Osteoblast (primary cell): Measurements from ENCODE around the gene PARD3. TPM values are rescaled to one million over a fixed set of nuclear protein-coding genes. Genes with fewer than 3 reads are reported as not detected.

ENCODE experiments used
- DNase-seq: peaks from one replicate; pipeline ENCODE4 v3.0.0; 2011; ENCODE audit warnings: low spot score, mixed read lengths; ENCODE audit not compliant: insufficient read length; ENCODE audit errors: missing footprints
- H2AFZ ChIP-seq: 2 replicates; pipeline ENCODE4 v1.6.0; 2011; ENCODE audit warnings: mild to moderate bottlenecking, low read length
- H3K27ac ChIP-seq: 2 replicates; pipeline ENCODE4 v1.5.1; 2011; ENCODE audit warnings: mild to moderate bottlenecking, low read depth, low read length, moderate library complexity
- H3K27me3 ChIP-seq: 2 replicates; pipeline ENCODE4 v1.6.0; 2012; ENCODE audit warnings: mild to moderate bottlenecking, control low read depth, inconsistent platforms, low read length, moderate library complexity; ENCODE audit not compliant: insufficient read depth
- H3K36me3 ChIP-seq: 2 replicates; pipeline ENCODE4 v1.5.1; 2011; ENCODE audit warnings: mild to moderate bottlenecking, low read length, control low read depth, moderate library complexity; ENCODE audit not compliant: insufficient read depth
- H3K4me1 ChIP-seq: 2 replicates; pipeline ENCODE4 v1.5.1; 2011; ENCODE audit warnings: mild to moderate bottlenecking, low read length, control low read depth, moderate library complexity; ENCODE audit not compliant: insufficient read depth
- H3K4me2 ChIP-seq: 2 replicates; pipeline ENCODE4 v1.6.0; 2011; ENCODE audit warnings: mild to moderate bottlenecking, low read length; ENCODE audit not compliant: insufficient read depth
- H3K4me3 ChIP-seq: fragments of 200-600 bp; sonication (generic); 3 replicates; pipeline ENCODE4 v1.5.1; 2012; ENCODE audit warnings: mild to moderate bottlenecking, low read length, inconsistent platforms; ENCODE audit not compliant: insufficient read depth
- H3K79me2 ChIP-seq: 2 replicates; pipeline ENCODE4 v1.6.0; 2012; ENCODE audit warnings: mild to moderate bottlenecking, low read length, control low read depth, inconsistent platforms; ENCODE audit not compliant: insufficient read depth
- H3K9me3 ChIP-seq: 2 replicates; pipeline ENCODE4 v1.5.1; 2011; ENCODE audit warnings: low read depth, low read length, control low read depth
- H4K20me1 ChIP-seq: 2 replicates; pipeline ENCODE4 v1.6.0; 2012; ENCODE audit warnings: mild to moderate bottlenecking, low read length, control low read depth; ENCODE audit not compliant: insufficient read depth
- CTCF ChIP-seq: IDR thresholded peaks from 2 replicates; pipeline ENCODE4 v1.5.1; 2011; ENCODE audit warnings: mild to moderate bottlenecking, low read depth, low read length, moderate library complexity; ENCODE audit errors: extremely low read depth
- total RNA-seq: library from RNA; depleted of rRNA; stranded (reverse); fragments of >200 nt; gene quantifications from 2 replicates; pipeline ENCODE4 v1.2.3, GENCODE V29; 2012

Gene PARD3
- total RNA-seq, 1 donor, result 71.7 TPM

GRCh38 chr10:34134602-34135001 lies 680.5 kb downstream of the PARD3 start:
- peaks cover 5% of the 10 kb centered on the region for H3K4me1 ChIP-seq
- DNase-seq, result no peak
- H3K4me3 ChIP-seq, result no peak overlapping the region
- no peaks in the 10 kb centered on the region for H3K36me3 ChIP-seq
- no peak overlapping the region for H3K4me2 ChIP-seq
- H3K79me2 ChIP-seq, result no peaks in the 10 kb centered on the region
- H3K9me3 ChIP-seq, result no peaks in the 10 kb centered on the region
- no peaks in the 10 kb centered on the region for H3K27me3 ChIP-seq
- TF ChIP-seq CTCF, result no peak
- H4K20me1 ChIP-seq, result no peaks in the 10 kb centered on the region
- no peak overlapping the region for H3K27ac ChIP-seq
- no peak overlapping the region for H2AFZ ChIP-seq

- H3K27me3 ChIP-seq, result no peaks in the 10 kb centered on the region
- no peaks in the 10 kb centered on the region for H3K79me2 ChIP-seq
- H3K4me1 ChIP-seq, result peaks cover 5% of the 10 kb centered on the region
- H3K4me2 ChIP-seq, result no peak overlapping the region
- no peak overlapping the region for H3K27ac ChIP-seq
- no peaks in the 10 kb centered on the region for H3K9me3 ChIP-seq
- no peak for TF ChIP-seq CTCF
- no peaks in the 10 kb centered on the region for H3K36me3 ChIP-seq
- H3K4me3 ChIP-seq, result no peak overlapping the region
- H4K20me1 ChIP-seq, result no peaks in the 10 kb centered on the region
- H2AFZ ChIP-seq, result no peak overlapping the region
- no peak for DNase-seq
Observed at GRCh38 chr10:34133406-34133805, 681.7 kb downstream of the PARD3 start.

GRCh38 chr10:34131152-34131551 lies 683.9 kb downstream of the PARD3 start:
- H3K9me3 ChIP-seq, result no peaks in the 10 kb centered on the region
- H3K4me1 ChIP-seq, result no peaks in the 10 kb centered on the region
- no peaks in the 10 kb centered on the region for H3K27me3 ChIP-seq
- no peak overlapping the region for H2AFZ ChIP-seq
- no peak overlapping the region for H3K27ac ChIP-seq
- no peak overlapping the region for H3K4me3 ChIP-seq
- H4K20me1 ChIP-seq, result no peaks in the 10 kb centered on the region
- no peak overlapping the region for H3K4me2 ChIP-seq
- DNase-seq, result no peak
- no peak for TF ChIP-seq CTCF
- H3K79me2 ChIP-seq, result no peaks in the 10 kb centered on the region
- H3K36me3 ChIP-seq, result no peaks in the 10 kb centered on the region

GRCh38 chr10:34127676-34128075 lies 687.4 kb downstream of the PARD3 start:
- Histone ChIP-seq H3K4me1 (peaks cover 9% of the 10 kb centered on the region), H3K9me3 (no peaks in the 10 kb centered on the region), H3K27ac (no peak overlapping the region), H3K27me3 (no peaks in the 10 kb centered on the region), H2AFZ (no peak overlapping the region), H3K4me3 (no peak overlapping the region), H3K4me2 (no peak overlapping the region), H3K79me2 (no peaks in the 10 kb centered on the region), H4K20me1 (no peaks in the 10 kb centered on the region), H3K36me3 (no peaks in the 10 kb centered on the region)
- DNase-seq, result no peak
- no peak for TF ChIP-seq CTCF
